G401.6 (cell line): Measurements from ENCODE around the gene NKTR.
A peak's percentile ranks its signal among the peaks of the same experiment; 100 is the strongest.
"Not testable (repeated sequence)": the region's sequence is repeated elsewhere in the genome, so short reads cannot be mapped to it uniquely, and the experiment has no call there.

Experiments used
- FAIRE-seq: peaks from 2 replicates; lab custom pipeline; 2012; peaks lifted over from hg19 to GRCh38; lab: Jason Lieb, UNC

Gene NKTR

DNA sequence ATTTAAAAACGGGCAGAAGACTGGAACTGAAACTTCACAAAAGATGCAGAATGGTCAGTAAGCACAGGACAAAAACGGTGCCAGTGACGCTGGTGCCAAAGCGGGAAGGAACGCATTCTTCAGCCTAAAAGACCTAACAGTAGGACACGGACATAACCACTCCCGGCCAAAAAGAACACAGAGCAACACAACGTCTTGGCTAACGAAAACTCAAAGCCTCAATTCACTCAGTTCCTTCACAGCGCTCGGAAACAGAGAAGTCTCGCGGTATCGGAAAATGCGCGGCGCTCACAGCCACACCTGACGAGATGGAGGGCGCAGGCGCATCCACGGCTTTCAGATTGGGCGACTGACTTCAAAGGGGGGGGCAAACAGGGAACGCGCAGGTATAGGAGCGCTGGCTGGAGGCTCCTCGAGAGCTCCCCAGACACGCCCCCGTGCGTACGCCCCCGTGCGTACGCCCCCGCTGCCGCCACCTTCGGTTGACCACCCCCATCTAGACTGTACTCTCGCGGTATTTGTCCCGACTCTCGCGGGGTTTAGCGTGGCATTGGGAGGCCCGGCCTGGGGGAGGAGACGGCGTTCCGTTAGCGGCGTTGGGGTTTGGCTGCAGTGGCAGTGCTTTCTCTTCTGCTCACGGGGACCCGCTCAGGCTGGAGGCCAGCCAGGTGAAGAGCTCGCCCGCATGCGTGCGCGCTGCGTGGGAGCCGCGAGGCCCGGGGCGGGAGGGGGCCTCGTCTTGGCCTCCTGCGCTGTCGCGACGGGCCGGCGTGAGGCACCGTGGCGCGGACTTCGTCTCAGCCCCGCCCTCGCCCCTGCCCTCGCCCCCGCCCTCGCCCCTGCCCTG, at the start of gene NKTR:
TSS of gene NKTR (plus strand) at position 576 of the 847 bp plus-strand sequence. CDS start 321 bp downstream, outside the sequence.
- FAIRE-seq, result peak; percentile 98

DNA sequence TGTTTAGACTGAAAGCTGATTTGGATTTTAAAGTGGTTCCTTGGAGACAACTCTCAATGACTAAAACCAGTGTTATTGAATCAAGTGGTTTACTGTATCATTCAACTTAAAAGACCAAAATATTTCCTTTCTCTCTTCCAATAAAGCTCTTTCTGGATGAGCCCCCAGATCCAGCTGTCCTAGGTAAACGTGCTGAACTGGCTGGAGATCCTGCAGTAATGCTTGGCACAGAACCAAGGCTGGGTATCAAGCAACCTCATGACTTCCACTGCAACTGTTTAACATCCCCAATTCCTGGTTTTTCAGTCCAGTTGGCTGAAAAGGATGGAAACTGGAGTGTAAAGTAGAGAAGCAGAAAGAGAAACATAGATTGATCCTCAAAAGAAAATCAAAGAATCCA, 47.7 kb upstream of the NKTR start:
- FAIRE-seq, result no peak

DNA sequence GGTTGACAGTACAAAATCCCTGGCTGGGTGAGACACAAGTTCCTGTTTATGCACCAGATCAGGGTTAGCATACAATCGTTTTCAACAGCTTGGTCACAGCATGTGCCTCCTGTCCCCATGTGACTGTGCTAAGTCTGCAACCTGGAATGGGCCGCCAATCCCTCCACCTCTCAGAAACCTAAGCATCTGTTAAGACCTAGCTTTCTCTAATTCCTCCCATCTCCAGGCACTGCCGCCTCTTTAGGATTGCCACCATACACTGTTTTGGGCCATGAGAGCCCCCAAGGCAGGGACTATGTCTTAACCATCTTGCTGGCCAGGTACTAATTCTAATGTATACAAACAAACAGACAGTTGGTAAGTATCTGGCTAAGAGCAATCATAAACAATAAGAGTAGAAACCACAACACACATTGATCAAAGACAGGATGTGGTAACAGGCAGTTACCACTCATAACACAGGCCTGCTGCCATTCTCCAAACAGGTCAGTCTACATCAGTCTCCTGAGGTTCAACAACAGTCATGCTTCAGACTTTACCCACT, 44.3 kb upstream of the NKTR start:
- no peak for FAIRE-seq

DNA sequence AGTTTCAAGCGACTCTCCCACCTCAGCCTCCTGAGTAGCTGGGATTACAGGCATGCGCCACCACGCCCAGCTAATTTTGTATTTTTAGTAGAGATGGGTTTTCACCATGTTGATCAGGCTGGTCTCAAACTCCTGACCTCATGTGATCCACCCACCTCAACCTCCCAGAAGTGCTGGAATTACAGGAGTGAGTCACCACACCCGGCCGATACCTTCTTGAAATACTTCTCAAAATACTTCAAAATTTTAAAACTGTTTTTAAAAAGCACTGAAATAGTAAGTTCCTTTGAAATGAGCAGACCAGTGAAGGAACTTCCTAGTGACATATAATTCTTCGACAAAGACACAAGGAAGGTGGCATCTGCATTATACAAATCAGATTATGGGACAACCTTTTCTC, 43.7 kb upstream of the NKTR start:
- not testable (repeated sequence) for FAIRE-seq

DNA sequence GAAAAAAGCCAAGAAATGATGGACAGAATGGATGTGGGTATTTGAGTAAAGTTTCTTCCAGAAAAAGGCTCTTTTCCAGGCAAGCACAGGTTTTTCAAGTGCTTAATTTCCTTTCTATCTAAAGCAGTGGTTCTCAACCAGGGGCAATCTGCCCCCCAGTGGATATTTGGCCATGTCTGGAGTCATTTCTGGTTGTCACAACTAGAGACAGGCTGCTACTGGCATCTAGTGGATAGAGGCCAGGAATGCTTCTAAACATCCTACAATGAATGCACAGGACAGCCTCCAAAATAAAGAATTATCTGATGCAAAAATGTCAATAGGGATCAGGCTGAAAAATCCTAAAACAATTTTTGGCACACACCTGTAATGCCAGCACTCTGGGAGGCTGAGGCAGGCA, 42.6 kb upstream of the NKTR start:
- no peak for FAIRE-seq

DNA sequence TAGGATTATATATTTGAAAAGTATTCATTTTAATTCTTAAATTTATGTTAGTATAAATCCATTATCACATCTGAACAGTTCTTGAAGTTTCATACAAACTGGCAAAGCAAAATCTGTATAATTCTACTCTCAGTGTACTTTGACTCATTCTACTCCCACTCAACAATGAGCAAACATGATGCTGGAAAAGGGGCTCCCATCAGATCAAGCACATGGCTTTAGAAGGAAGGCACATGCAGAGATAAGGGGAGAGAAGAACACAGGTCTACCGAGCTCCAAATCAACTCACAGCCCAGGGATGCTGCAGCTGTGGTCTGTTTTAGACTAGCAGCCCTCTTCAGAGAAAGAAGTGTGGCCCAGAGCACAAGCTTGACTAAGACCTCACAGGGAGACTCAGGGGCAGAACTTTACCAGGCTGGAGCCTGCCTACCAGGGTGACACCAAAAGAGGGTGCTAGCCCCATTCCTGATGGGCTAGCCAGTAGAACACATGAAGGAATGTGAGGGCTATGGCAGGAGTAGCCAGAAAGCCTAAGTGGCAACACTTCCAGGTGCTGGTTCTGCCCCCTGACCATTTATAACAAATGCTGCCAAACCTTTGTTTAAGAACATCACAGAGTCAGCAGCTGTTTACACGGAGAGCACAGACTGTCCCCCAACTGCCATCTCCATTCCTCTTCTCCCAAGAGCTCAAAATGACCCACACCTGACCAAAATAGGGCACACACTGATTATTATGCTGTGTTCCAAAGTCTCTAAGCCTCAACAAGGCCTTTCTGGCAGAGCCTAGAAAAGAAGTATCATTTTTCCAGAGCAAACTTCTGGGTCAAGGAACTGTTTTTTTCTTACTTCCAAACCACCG, 38.2 kb upstream of the NKTR start:
- no peak for FAIRE-seq

DNA sequence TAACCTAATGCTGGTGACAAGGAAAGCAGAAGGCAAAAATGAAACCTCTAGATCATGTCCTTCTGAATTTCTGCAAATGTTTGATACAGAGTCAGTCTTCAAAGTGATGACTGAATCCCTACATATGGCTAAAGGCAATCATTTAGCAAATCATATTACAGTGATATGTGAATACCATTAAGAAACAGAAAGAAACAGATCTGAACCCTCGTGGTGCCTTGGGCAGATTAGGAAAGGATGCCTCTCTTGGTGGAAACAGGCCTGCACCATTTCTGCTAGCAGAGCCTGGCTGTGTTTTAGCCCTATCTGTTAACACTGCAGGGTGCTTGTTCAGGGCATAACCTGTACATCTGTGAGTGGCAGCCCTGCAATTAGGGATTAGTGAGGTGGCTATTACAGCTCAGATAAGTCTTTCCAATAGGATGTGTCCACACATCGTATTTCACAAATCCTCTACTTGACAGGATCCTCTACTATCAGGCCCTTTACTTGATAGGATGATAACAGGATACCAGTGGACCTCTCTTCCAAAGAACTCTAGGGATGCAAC, 30.8 kb upstream of the NKTR start:
- no peak for FAIRE-seq

DNA sequence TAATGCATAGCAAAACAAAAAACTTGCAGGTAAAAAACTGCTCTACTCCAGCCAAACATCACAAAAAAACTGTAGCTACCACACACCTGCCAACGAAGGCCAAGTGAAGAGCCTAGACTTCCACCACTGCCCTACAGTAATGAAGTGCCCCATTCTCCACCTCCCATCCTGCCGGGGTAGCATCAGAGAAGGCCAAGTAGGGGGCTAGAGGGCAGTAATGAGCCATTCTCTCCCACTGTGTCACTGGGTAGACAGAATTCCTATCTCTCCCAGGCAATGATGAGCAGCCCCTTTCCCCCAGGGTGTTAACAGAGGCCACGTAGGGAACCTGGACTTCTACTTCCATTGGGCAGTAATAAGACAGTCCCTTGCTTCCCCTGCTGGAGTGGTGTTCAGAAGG, 28.2 kb upstream of the NKTR start:
- peak; percentile 19 for FAIRE-seq

DNA sequence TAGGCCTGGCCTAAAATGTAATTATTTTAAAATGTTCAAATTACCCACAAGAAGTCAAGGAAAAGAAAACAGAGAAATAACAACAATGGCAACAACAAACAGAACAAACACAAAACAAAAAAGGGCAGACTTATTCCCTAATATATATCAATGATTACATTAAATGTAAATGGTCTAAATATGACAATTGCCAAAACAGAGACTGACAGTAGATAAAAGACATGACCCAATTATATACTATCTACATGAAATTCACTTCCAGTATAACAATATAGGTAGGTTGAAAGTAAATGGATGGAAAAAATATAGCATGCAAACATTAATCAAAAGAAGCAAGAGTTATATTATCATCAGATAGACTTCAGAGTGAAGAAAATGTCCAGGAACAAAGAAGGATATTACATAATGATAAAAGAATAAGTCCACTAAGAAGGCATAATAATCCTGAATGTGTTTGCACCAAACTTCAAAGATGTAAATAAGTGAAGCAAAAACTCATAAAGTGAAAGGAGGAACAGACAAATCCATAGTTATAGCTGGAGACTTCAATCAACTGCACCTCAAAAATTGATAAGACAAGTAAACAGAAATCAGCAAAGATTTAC, 25.2 kb upstream of the NKTR start:
- no peak for FAIRE-seq

DNA sequence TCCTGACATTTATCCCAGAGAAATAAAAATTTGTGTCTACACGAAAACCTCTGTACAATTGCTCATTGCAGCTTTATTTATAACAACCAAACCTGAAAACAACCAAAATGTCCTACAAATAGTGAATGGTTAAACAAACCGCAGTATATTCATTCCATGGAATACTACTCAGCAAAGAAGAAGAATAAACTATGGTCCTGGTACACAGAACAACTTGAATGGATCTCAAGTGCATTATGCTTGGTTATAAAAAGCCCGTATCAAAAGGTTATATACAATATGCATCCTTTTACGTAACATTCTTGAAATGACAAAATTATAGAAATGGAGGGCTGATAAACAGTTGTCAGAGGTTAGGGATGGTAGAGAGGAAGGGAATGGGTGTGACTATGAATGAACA, 22.4 kb upstream of the NKTR start:
- FAIRE-seq, result no peak

DNA sequence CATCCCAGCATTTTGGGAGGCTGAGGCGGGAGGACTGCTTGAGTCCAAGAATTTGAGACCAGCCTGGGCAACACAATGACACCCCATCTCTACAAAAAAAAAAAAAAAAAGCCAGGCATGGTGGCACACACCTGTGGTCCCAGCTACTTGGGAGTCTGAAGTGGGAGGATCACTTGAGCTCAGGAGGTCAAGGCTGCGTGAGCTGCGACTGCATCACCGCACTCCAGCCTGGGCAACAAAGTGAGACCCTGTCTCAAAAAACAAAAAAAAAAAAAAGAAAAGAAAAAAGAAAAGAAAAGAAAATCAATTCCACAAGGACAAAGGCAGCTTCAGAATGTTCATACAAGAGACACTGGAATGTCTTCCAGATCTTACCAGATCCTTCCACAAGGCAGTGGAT, 21.1 kb upstream of the NKTR start:
- FAIRE-seq, result not testable (repeated sequence)

DNA sequence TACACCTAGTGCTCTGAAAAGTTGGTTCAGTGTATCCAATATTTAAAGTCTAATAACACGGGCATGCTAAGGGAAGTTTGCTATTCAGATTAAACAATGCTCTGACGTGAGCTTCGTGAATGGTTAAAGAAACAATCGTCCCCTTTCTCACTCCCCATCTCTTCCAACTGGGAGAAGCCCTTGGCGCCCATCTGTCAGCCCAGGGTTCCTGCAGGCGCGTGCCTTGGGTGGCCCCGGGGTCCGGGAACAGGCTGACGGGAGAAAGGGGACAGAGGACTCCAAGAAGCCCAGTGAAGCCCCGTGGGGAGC, 19.1 kb upstream of the NKTR start:
- no peak for FAIRE-seq

DNA sequence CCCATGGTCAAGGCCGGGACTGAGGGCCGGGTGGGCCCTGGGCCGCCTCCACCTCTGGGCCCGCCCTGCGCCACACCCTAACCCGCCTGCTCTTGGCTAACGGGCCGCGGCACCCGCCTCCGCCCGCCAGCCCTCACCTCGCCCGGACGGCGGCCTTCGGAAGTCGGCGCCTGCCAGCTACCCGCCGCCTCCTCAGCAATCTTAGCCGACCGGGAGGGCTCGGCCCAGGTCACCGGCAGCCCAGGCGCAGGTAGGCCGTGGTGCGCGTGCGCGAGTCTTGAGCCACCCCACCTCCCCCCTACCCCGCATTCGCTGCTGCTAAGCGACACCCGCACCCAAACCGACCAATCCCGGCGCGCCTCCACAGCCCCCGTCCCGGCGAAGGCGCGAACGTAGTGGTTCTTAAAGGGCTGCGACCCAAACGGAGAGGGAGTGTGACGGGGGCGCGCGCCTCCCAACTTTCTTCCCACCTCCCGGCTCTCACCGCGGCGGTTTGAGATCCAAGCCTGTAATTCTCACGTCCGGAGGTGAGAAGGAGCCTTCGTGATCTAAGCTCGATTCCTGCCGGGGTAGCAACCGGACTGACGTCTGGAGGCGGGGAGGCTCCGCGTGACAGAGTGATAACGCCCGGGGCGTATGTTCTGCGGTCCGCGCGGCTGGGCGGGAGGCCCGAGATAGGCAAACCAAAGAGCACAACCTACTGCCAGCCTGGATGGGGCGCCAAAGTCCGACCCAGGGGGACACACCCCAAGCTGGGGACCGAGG, 18.6 kb upstream of the NKTR start, which contains the start of gene SEC22C:
TSS of gene SEC22C (minus strand) at position 259 of the 765 bp plus-strand sequence. CDS start 12,921 bp downstream, outside the sequence.
- FAIRE-seq, result peak; percentile 87

DNA sequence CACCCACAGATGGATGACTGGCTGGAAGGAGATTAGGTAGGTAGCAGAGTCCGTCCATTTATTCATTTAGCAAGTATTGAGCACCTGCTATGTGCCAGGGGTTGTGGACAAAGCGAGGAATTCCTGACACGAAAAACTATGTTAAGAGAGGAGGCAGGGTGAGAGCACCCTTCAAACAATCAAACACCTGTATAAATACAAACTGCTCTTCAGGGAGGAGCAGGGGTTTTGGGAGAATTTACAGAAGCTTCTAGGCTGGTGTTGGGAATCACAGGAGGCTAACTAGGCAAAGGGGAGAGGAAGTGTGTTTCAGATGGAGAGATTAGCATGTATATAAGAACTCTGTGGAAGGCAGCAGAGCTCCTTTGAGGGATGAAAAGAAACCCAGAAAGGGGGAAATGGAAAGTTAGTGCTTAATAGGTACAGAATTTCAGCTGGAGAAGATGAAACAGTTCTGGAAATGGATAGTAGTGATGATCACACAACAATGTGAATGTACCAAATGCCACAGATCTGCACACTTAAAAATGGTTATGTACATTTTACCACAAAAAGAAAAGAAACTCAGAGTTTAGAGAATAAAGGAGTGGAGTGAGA, 17.9 kb upstream of the NKTR start:
- no peak for FAIRE-seq

DNA sequence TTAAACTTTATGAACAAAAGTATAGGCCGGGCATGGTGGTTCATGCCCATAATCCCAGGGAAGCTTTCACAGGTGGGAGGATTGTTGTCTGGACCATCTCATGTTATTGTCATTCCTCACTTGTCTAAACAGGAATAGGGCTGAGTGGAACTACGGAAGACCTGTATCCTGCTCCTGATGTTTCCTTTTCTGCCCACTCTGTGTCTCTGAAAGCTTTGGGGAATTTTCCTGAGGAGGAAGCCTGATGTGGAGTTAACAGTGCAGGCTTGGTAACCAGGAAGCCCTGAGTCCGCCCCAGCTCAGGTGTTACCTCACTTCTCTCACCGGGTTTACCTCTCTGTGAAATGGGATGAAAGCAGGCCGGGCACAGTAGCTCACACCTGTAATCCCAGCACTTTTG, 11.9 kb upstream of the NKTR start:
- FAIRE-seq, result no peak

DNA sequence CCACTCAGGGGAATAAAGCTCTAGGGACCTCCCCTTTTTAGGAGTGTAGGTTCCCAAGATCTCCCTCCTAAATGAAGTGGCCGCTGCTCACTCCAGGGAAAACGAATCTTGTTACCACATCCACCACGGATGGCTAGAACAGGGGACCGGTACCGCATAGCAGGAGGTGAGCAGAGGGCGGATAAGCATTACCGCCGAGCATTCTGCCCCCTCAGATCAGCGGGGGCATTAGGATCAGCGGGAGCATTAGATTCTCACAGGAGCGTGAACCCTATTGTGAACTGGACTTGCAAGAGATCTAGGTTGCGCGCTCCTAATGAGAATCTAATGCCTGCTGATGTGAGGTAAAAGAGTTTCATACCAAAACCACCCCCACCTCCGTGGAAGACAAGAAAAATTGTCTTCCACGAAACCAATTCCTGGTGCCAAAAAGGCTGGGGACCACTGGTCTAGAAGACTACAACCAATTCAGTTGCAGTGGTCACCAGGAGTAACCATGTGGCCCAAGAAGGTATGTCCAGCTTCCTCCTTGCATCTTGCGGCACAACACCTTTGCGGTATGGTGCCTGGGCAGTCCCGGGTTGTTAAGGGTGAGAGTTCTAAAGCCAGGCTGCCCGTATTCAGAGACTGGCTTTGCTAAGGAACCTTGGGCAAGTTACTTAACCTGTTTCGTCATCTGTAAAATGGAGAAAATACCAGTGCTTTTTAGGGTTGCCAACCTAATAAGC, 10.9 kb upstream of the NKTR start:
- no peak for FAIRE-seq

DNA sequence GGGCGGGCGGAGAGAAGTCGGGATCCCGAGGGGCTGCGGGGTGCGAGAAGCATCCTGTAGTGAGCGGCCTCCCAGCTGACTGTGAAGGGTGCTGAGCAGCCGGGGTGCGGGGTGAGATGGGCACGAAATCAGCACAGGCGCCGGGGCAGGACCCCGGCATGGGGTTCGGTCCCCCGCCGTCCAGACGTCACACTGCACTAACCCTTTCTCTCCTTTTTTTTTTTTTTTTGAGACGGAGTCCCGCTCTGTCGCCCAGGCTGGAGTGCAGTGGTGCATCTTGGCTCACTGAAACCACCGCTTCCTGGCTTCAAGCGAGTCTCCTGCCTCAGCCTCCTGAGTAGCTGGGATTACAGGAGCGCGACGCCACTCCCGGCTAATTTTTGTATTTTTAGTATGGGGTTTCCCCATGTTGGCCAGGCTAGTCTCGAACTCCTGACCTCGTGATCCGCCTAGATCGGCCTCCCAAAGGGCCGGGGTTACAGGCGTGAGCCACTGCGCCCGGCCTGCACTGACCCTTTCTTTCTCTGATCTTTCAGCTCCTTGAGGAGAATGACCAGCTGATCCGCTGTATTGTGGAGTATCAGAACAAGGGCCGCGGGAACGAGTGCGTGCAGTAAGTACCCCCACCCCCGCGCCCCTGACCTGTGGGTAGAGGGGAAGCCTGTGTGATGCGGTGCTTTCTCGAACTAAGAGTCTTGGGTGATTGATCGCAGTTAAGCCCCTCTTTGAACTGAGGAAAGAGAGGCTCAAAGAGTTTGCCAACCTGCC, 9.3 kb upstream of the NKTR start:
- no peak for FAIRE-seq

DNA sequence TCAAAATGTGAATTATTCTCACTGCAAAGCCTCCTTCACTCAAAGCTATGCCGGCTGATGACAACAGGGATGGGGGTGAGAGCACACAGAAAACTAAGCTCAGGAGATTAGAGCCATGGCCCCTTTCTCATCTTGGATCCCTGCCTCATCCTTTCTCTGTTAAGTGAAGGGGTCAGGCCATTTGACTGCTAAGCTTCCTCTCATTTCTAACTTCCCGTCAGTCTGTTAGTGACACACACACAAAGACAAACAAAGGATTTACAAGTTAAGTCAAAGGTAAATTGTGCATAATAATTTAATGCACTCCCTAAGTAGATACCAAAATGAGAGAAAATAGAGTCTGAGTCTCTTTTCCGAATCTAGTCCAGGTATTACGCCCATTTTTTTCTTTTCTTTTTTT, 8.7 kb upstream of the NKTR start:
- no peak for FAIRE-seq

DNA sequence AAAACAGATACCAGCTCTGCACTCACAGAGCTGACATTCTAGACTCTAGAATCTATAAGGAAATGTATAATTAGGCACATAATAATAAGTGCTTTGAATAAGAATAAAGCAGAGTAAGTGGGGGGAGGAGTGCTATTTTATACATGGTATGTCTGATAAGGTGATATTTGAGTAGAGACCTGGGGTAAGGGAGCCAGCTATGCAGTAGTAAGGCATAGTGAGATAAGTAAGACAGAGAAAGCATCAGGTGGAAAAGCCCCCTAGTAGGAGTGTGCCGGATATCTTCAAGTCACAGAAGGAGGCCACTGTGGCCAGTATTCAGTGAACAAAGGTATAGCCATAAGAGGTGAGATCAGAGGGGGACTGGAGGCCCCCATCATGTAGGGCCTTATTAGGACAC, 6.9 kb upstream of the NKTR start:
- FAIRE-seq, result no peak

DNA sequence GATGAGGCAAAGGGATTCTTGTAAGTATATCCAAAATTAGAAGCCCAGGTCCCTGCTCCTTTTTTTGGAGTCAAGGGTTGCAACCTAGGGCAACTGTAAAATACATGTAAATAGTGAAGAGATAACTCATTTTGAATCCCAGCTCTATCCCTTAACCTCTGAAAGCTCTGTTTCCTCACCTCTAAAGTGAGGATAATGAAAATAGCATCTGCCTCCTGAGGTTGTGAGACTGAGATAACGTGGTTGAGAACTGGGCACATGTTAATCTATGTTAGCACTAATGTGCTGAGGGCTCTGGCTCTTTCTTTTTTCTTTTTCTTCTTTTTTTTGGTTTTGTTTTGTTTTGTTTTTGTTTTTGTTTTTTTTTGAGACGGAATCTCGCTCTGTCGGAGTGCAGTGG, 4.8 kb upstream of the NKTR start:
- no peak for FAIRE-seq
